Neuronal stem cell (in vitro differentiated cells): ENCODE results near the gene FAM118B. TPM values are rescaled to one million over a fixed set of nuclear protein-coding genes. Genes with fewer than 3 reads are reported as not detected.

Source experiments
- DNase-seq: peaks from one replicate; pipeline ENCODE4 v3.0.0-alpha.2; 2013; ENCODE audit warnings: low spot score
- H2AFZ ChIP-seq: one replicate; pipeline ENCODE4 v1.6.1; 2013; ENCODE audit warnings: mild to moderate bottlenecking, low read length, inconsistent platforms
- H2AK5ac ChIP-seq: 2 replicates; pipeline ENCODE4 v1.6.1; 2013; ENCODE audit warnings: low read depth, mild to moderate bottlenecking, inconsistent platforms, low read length, moderate library complexity, mixed read lengths
- H2BK120ac ChIP-seq: 2 replicates; pipeline ENCODE4 v1.6.1; 2013; ENCODE audit warnings: low read depth, mild to moderate bottlenecking, inconsistent platforms, low read length, moderate library complexity, mixed read lengths
- H2BK12ac ChIP-seq: one replicate; pipeline ENCODE4 v1.6.1; 2013; ENCODE audit warnings: low read length, inconsistent platforms
- H2BK15ac ChIP-seq: 2 replicates; pipeline ENCODE4 v1.6.1; 2013; ENCODE audit warnings: mild to moderate bottlenecking, low read length, inconsistent platforms, mixed read lengths
- H2BK5ac ChIP-seq: one replicate; pipeline ENCODE4 v1.6.1; 2013; ENCODE audit warnings: inconsistent platforms, mild to moderate bottlenecking, low read length, moderate library complexity
- H3K14ac ChIP-seq: one replicate; pipeline ENCODE4 v1.6.1; 2013; ENCODE audit warnings: low read length, inconsistent platforms
- H3K18ac ChIP-seq: 2 replicates; pipeline ENCODE4 v1.6.1; 2013; ENCODE audit warnings: low read length, inconsistent platforms
- H3K23ac ChIP-seq: 2 replicates; pipeline ENCODE4 v1.6.1; 2013; ENCODE audit warnings: low read depth, mild to moderate bottlenecking, mixed read lengths, low read length, inconsistent platforms; ENCODE audit not compliant: poor library complexity
- H3K27ac ChIP-seq: replicated peaks from 3 replicates; pipeline ENCODE4 v1.5.1; 2013; ENCODE audit warnings: low read length, inconsistent platforms
- H3K27me3 ChIP-seq, 3 experiments: 2 replicates each; pipeline ENCODE4 v1.6.1; 2013; ENCODE audit warnings: low read length in 3 of 3, mild to moderate bottlenecking in 2 of 3, inconsistent platforms in 1 of 3, low read depth in 1 of 3, mixed read lengths in 1 of 3, moderate library complexity in 1 of 3; ENCODE audit not compliant: control insufficient read depth in 3 of 3, insufficient read depth in 3 of 3
- H3K36me3 ChIP-seq, 2 donors: replicated peaks in 1 of 2; 2 replicates each; pipeline ENCODE4 v1.6.1; 2013; ENCODE audit warnings: low read length in 2 of 2; ENCODE audit not compliant: control insufficient read depth in 2 of 2, insufficient read depth in 2 of 2
- H3K4ac ChIP-seq: 2 replicates; pipeline ENCODE4 v1.6.1; 2013; ENCODE audit warnings: inconsistent platforms, mild to moderate bottlenecking, low read length, moderate library complexity
- H3K4me1 ChIP-seq, 2 donors: 1 replicate in 1 of 2; 2 replicates in 1 of 2; pipeline ENCODE4 v1.6.1; 2013; ENCODE audit warnings: low read length in 2 of 2, low read depth in 1 of 2; ENCODE audit not compliant: control insufficient read depth in 2 of 2, insufficient read depth in 1 of 2
- H3K4me2 ChIP-seq: one replicate; pipeline ENCODE4 v1.6.1; 2013; ENCODE audit warnings: mild to moderate bottlenecking, low read length, inconsistent platforms; ENCODE audit not compliant: insufficient read depth, poor library complexity, severe bottlenecking
- H3K4me3 ChIP-seq, 2 donors: 2 replicates each; pipeline ENCODE4 v1.5.1; 2013; ENCODE audit warnings: low read length in 2 of 2, mild to moderate bottlenecking in 2 of 2, inconsistent platforms in 1 of 2, moderate library complexity in 1 of 2
- H3K79me1 ChIP-seq: one replicate; pipeline ENCODE4 v1.6.1; 2013; ENCODE audit warnings: low read depth, mild to moderate bottlenecking, inconsistent platforms, low read length, moderate library complexity
- H3K9ac ChIP-seq: one replicate; pipeline ENCODE4 v1.6.1; 2013; ENCODE audit warnings: mild to moderate bottlenecking, low read depth, low read length, inconsistent platforms; ENCODE audit not compliant: poor library complexity
- H3K9me3 ChIP-seq, 2 donors: replicated peaks in 1 of 2; 2 replicates each; pipeline versions ENCODE3 to v1.6.1; 2013; ENCODE audit warnings: low read length in 2 of 2, mild to moderate bottlenecking in 2 of 2, inconsistent platforms in 1 of 2, low read depth in 1 of 2, mixed read lengths in 1 of 2, moderate library complexity in 1 of 2; ENCODE audit not compliant: control insufficient read depth in 2 of 2, insufficient read depth in 1 of 2
- H4K8ac ChIP-seq: one replicate; pipeline ENCODE4 v1.6.1; 2013; ENCODE audit warnings: low read depth, mild to moderate bottlenecking, inconsistent platforms, low read length, moderate library complexity
- H4K91ac ChIP-seq: one replicate; pipeline ENCODE4 v1.6.1; 2013; ENCODE audit warnings: low read length, low read depth, mild to moderate bottlenecking, inconsistent platforms; ENCODE audit not compliant: poor library complexity
- WGBS, 2 donors: extraction: QIAGEN DNeasy Blood & Tissue Kit; methylation state at CpG; one replicate each; pipeline ENCODE4 v1.1.7; 2013; ENCODE audit warnings: missing lambda C conversion rate in 2 of 2, mixed read lengths in 1 of 2; ENCODE audit not compliant: insufficient read length in 2 of 2, insufficient replicate concordance in 1 of 2; ENCODE audit errors: extremely low coverage in 2 of 2; 5-methylcytosine and 5-hydroxymethylcytosine counted together
- small RNA-seq: library from polyadenylated mRNA; stranded (forward); fragments of <200 nt; extraction: miRNeasy Mini kit (QIAGEN cat#:217004); gene quantifications from one replicate; pipeline ENCODE3, GENCODE V24; 2013; ENCODE audit not compliant: insufficient read depth

FAM118B gene

DNA sequence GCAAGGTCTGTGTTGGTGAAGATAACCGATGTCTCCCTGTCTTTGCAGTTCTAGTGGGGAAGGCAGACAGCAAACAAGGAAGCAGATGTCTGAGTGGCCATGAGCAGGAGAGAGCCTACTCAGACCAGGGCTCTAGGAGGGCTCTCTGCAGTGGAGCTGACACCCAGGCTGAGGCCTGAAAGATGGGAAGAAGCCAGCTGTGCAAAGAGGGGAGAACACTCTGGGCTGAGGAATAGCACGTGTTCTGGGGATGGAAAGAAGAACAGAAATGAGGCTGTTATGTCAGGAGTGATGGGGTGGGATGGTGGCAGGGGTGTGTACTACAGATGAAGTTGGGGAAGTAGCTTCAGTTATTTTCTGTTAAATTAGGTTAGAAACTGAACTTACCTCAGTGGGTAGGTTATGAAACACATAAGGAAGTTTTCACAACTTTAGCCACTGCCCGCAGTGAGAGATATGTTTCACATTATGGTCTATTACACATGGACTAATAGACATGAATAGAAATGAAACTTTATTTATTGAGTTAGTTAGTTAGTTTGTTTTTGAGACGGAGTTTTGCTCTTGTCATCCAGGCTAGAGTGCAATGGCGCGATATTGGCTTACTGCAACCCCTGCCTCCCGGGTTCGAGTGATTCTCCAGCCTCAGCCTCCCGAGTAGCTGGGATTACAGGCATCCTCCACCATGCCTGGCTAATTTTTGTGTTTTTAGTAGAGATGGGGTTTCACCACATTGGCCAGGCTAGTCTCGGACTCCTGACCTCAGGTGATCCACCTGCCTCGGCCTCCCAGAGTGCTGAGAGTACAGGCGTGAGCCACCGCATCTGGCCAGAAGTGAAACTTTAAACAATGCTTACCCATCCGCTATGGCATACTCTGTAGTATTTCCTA, 100.1 kb downstream of the FAM118B start:
- Histone ChIP-seq H2BK15ac (no peak overlapping the region), H4K91ac (no peak overlapping the region), H2BK5ac (no peak overlapping the region), H3K4me3 (no peak overlapping the region), H3K4me1 (no peaks in the 10 kb centered on the region), H3K79me1 (no peaks in the 10 kb centered on the region), H2BK12ac (no peak overlapping the region), H3K9me3 (peaks cover 0 to 4% of the 10 kb centered on the region in 2 donors), H2AFZ (no peak overlapping the region), H4K8ac (no peak overlapping the region), H3K27ac (no peak overlapping the region), H3K27me3 (no peaks in the 10 kb centered on the region), H2AK5ac (no peak overlapping the region), H3K9ac (no peak overlapping the region), H3K4me2 (no peak overlapping the region), H2BK120ac (no peak overlapping the region), H3K4ac (no peak overlapping the region), H3K36me3 (peaks cover 2 to 46% of the 10 kb centered on the region in 2 donors), H3K18ac (no peak overlapping the region), H3K14ac (no peak overlapping the region), H3K23ac (no peak overlapping the region)
- DNase-seq, result no peak
- WGBS, 2 donors, result no CpG with 5 or more reads among the region's 14 CpGs

Small RNA genes within 50 kb of the gene (small RNA-seq; reads per million reads assigned to genes)
- gene AP001893.2 (not detected), gene RN7SL351P (not detected), gene RNU4-86P (not detected)
